Stomach (tissue), 4 donors: ENCODE measurements around the gene GREM1.

ENCODE experiments used
- POLR2A ChIP-seq, 4 donors: fragments of 450-650 bp; IDR thresholded peaks; one replicate each; pipeline ENCODE4 v1.6.1; 2016; ENCODE audit warnings: antibody characterized with exemption in 4 of 4, control low read depth in 2 of 4, mild to moderate bottlenecking in 1 of 4, moderate library complexity in 1 of 4
- POLR2AphosphoS5 ChIP-seq, 3 donors: sonication (generic); formaldehyde crosslinking; IDR thresholded peaks; one replicate each; pipeline ENCODE4 v1.6.1; 2016; ENCODE audit warnings: antibody characterized with exemption in 3 of 3
- TF ChIP-seq, protein P1 (sequence below), 7 experiments: fragments of 450-650 bp in 4 of 7; fragments of 200-600 bp in 3 of 7; sonication (generic) in 3 of 7; IDR thresholded peaks; one replicate each; pipeline ENCODE4 v1.5.1; 2016 to 2019; ENCODE audit warnings: antibody characterized with exemption in 7 of 7, control low read depth in 2 of 7, mild to moderate bottlenecking in 1 of 7

DNA sequence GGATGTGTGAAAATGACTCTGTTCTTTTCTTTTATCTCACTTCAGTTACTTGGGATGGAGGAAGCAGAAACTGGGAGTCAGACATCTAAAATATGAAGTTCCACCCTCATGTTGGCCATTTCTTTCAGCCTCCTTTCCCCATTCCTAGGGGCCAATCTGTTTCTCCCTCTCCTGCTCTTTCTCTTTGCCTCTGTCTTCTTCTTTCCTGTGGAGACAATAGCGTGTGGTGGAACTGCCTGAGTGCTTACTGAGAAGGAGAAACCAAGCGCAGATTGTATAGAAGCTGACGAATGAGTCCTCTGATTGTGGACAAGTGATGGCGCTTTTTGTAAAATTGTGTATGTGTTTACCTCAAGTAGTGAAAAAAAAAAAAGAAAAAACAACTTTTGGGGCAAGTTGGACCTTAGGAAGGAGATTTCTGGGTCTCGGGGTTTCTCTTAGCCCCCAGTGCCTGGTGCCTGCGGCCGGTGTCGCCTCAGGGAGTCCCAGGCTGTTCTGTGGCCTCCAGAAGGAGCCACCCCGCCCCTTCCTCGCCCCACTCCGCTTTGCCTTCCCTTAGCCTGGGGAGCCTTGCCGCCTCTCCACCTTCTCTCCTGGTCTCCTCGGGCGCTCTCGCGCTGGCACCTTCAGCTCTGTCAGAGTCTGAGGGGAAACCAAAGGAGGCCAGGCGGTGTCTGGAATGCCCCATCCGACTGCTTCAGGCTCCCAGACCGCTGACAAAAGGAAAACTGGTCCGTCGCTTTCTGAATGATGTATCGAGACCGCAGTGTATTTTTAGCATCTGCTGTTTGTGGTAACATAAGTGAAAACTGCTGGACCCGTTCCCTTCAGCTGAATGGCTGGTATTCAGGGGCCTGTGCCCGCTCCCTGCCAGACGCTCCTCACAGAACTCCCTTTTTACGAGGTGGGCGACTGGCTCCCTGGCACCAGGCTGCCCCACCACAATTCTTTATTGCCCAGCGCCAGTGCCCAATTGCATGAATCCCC is 46.2 kb upstream of the GREM1 start:
- TF ChIP-seq POLR2A (IDR thresholded peaks at IDR 0.05) (no peak), POLR2AphosphoS5 (IDR thresholded peaks at IDR 0.05) (no peak)
- TF ChIP-seq, protein P1, sequence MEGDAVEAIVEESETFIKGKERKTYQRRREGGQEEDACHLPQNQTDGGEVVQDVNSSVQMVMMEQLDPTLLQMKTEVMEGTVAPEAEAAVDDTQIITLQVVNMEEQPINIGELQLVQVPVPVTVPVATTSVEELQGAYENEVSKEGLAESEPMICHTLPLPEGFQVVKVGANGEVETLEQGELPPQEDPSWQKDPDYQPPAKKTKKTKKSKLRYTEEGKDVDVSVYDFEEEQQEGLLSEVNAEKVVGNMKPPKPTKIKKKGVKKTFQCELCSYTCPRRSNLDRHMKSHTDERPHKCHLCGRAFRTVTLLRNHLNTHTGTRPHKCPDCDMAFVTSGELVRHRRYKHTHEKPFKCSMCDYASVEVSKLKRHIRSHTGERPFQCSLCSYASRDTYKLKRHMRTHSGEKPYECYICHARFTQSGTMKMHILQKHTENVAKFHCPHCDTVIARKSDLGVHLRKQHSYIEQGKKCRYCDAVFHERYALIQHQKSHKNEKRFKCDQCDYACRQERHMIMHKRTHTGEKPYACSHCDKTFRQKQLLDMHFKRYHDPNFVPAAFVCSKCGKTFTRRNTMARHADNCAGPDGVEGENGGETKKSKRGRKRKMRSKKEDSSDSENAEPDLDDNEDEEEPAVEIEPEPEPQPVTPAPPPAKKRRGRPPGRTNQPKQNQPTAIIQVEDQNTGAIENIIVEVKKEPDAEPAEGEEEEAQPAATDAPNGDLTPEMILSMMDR (IDR thresholded peaks at IDR 0.05): no peak
